Uterus (tissue), 2 donors: Measurements from ENCODE around the gene ESPNL.

ENCODE experiments used
- CTCF ChIP-seq, 4 experiments: fragments of 200-600 bp in 2 of 4; fragments of 450-650 bp in 2 of 4; sonication (generic) in 2 of 4; IDR thresholded peaks; one replicate each; pipeline ENCODE4 v1.5.1; 2016 to 2019; ENCODE audit warnings: antibody characterized with exemption in 4 of 4, mild to moderate bottlenecking in 2 of 4, moderate library complexity in 1 of 4
- POLR2A ChIP-seq, 2 donors: fragments of 450-650 bp; IDR thresholded peaks; one replicate each; pipeline ENCODE4 v1.6.1; 2016; ENCODE audit warnings: antibody characterized with exemption in 2 of 2, mild to moderate bottlenecking in 1 of 2, moderate library complexity in 1 of 2

GRCh38 chr2:238151628-238152235 is 51.6 kb downstream of the ESPNL start:
- no peak for TF ChIP-seq POLR2A (IDR thresholded peaks at IDR 0.05)
- no peak for TF ChIP-seq CTCF (IDR thresholded peaks at IDR 0.05)
